ENCODE data around the gene AP5S1.

Gene AP5S1

DNA sequence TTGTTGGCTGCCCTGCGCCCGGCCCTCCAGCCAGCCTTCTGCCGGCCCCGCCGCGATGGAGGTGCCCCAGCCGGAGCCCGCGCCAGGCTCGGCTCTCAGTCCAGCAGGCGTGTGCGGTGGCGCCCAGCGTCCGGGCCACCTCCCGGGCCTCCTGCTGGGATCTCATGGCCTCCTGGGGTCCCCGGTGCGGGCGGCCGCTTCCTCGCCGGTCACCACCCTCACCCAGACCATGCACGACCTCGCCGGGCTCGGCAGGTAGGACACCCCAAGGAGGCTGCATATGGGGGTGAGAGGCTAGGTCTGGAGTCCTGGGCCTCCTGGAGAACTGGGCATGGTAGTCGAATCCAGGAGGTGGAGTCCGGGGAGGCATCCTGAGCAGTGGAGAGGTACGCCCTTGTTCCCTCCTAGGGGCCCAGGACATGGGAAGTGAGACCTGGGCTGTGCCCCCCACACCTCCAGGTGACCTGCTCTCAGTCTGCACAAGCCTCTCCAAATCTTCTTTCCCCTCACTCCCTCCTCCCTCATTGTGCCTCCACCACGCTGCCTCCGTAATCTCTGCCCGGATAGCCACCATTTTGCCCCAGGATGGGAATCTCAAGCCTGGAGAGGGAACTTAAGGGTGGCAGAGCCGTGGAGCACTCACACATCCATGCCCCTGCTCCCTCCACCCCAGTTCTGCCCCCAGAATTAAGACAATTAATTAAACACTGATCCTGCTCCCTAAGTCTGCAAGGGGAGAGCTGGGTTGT, 23.7 kb upstream of the AP5S1 start:
- Histone ChIP-seq H3K36me3 (ENCODE audit: control insufficient read depth, insufficient read depth, low read length) (no peaks in the 10 kb centered on the region; the same call in none of the 2 replicates), H3K27me3 (replicated peaks; ENCODE audit: control insufficient read depth, insufficient read depth, low read length) (no peaks in the 10 kb centered on the region), H3K4me3 (replicated peaks; ENCODE audit: low read depth, low read length) (peak overlapping the region; percentile 82)
- TF ChIP-seq, protein P1, sequence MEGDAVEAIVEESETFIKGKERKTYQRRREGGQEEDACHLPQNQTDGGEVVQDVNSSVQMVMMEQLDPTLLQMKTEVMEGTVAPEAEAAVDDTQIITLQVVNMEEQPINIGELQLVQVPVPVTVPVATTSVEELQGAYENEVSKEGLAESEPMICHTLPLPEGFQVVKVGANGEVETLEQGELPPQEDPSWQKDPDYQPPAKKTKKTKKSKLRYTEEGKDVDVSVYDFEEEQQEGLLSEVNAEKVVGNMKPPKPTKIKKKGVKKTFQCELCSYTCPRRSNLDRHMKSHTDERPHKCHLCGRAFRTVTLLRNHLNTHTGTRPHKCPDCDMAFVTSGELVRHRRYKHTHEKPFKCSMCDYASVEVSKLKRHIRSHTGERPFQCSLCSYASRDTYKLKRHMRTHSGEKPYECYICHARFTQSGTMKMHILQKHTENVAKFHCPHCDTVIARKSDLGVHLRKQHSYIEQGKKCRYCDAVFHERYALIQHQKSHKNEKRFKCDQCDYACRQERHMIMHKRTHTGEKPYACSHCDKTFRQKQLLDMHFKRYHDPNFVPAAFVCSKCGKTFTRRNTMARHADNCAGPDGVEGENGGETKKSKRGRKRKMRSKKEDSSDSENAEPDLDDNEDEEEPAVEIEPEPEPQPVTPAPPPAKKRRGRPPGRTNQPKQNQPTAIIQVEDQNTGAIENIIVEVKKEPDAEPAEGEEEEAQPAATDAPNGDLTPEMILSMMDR (IDR thresholded peaks at IDR 0.05; ENCODE audit: insufficient read depth, low read length, poor library complexity, severe bottlenecking): no peak
- DNase-seq (ENCODE audit: extremely low read depth, insufficient read length): no peak

DNA sequence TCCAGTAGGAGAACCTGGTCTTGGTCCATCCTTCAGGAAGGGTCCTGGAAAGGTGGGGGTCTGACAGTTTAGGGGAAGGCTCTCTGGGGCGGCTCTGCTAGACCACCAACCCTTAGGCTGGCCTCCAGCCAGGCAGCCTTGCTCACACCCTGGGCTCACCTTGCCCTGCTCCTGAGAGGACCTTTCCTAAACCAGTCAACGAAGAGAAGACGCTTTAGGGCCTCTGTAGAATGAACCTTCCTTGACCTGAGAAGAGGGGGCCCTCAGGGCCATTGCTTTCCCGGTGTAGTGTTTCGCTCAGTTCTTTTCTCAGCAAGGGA, 23.2 kb upstream of the AP5S1 start:
- DNase-seq (ENCODE audit: extremely low read depth, insufficient read length): no peak
- TF ChIP-seq, protein P1 (IDR thresholded peaks at IDR 0.05; ENCODE audit: insufficient read depth, low read length, poor library complexity, severe bottlenecking): no peak
- Histone ChIP-seq H3K4me3 (replicated peaks; ENCODE audit: low read depth, low read length) (peak overlapping the region; percentile 82), H3K27me3 (replicated peaks; ENCODE audit: control insufficient read depth, insufficient read depth, low read length) (no peaks in the 10 kb centered on the region), H3K36me3 (ENCODE audit: control insufficient read depth, insufficient read depth, low read length) (peaks cover 3% of the 10 kb centered on the region)

DNA sequence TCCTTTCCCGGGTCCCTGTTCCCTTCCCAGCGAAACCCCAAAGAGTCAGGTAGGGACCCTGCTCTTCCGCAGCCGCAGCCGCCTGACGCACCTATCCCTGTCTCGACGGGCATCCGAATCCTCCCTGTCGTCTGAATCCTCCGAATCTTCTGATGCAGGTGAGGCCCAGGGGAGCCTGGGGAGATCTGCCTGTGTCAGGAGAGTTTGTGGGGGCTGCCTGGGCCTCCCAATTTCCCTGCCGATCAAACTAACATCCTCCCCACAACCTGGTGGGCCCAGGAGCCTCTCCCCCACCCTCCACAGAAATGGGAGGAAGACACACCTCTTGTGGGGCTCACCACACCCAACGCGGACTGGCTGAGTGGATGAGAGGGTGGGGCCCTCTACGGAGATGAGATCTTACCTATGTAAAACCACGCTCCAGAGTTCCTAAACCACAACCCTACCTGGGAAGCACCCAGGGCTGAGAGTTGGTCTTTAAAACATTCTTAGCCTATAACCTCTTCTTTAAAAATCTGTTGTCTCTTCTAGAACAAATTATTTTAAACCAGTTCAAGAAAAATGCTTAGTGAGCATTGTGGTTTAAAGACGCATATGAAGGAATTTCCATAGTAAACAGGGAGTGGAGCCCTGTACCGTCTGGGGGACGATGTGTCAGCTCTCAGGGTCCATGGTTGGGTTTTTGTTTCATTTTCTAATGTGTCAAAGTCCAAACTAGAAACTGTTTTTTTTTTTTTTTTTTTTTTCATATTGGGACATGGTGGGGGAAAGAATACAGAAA, 22.6 kb upstream of the AP5S1 start:
- peak overlapping the region; percentile 82 for H3K4me3 ChIP-seq (replicated peaks; ENCODE audit: low read depth, low read length)
- no peaks in the 10 kb centered on the region for H3K27me3 ChIP-seq (replicated peaks; ENCODE audit: control insufficient read depth, insufficient read depth, low read length)
- no peak for DNase-seq (ENCODE audit: extremely low read depth, insufficient read length)
- H3K36me3 ChIP-seq (ENCODE audit: control insufficient read depth, insufficient read depth, low read length): peaks cover 5% of the 10 kb centered on the region
- TF ChIP-seq, protein P1 (IDR thresholded peaks at IDR 0.05; ENCODE audit: insufficient read depth, low read length, poor library complexity, severe bottlenecking): no peak

DNA sequence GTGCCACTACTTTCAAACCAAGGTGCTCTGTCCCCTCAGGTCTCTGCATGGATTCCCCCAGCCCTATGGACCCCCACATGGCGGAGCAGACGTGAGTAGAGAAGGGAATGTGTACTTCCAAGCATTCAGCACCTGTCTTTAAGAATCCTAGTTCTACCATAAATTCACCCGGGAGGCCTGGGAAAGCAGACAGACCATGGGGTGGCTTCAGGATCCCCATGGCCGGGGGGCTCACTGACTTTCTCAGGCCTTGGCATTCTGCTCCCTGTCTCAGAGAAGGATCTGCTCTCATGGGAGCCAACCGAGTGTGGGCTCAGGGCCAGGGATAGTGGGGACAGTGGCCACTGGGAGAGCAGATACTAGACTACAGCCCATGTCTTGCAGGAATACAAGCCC, 22.0 kb upstream of the AP5S1 start:
- peaks cover 8% of the 10 kb centered on the region for H3K36me3 ChIP-seq (ENCODE audit: control insufficient read depth, insufficient read depth, low read length)

DNA sequence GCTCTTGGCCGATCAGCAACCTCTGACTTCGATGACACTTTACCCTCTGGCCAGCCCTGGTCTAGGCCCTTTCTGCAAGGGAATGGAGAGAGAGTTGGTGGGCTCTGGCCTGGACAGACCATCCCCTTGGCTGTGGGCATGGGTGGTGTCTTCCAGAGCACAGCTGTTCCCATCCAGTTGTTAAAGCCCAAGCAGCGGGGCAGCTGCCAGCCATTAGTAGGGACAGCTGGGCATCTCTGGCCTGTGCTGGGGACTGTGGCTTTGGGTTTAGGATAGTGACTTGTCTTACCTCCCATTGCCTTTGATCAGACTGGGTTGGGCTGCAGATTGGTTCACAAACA, 21.5 kb upstream of the AP5S1 start:
- Histone ChIP-seq H3K4me3 (replicated peaks; ENCODE audit: low read depth, low read length) (no peak overlapping the region), H3K27me3 (replicated peaks; ENCODE audit: control insufficient read depth, insufficient read depth, low read length) (no peaks in the 10 kb centered on the region), H3K36me3 (ENCODE audit: control insufficient read depth, insufficient read depth, low read length) (peaks cover 13% of the 10 kb centered on the region)
- no peak for DNase-seq (ENCODE audit: extremely low read depth, insufficient read length)
- TF ChIP-seq, protein P1 (IDR thresholded peaks at IDR 0.05; ENCODE audit: insufficient read depth, low read length, poor library complexity, severe bottlenecking): no peak

More for the DNA sequence above, 22.0 kb upstream of the AP5S1 start:
- TF ChIP-seq, protein P1 (IDR thresholded peaks at IDR 0.05; ENCODE audit: insufficient read depth, low read length, poor library complexity, severe bottlenecking): no peak
- Histone ChIP-seq H3K4me3 (replicated peaks; ENCODE audit: low read depth, low read length) (peak overlapping the region; percentile 16; the same call in 1 of the 2 replicates), H3K27me3 (replicated peaks; ENCODE audit: control insufficient read depth, insufficient read depth, low read length) (no peaks in the 10 kb centered on the region)
- no peak for DNase-seq (ENCODE audit: extremely low read depth, insufficient read length)

Measured in GM06990 (cell line).